ENCODE measurements around the gene BCLAF3.
A peak's percentile ranks its signal among the peaks of the same experiment; 100 is the strongest.

The BCLAF3 gene

DNA sequence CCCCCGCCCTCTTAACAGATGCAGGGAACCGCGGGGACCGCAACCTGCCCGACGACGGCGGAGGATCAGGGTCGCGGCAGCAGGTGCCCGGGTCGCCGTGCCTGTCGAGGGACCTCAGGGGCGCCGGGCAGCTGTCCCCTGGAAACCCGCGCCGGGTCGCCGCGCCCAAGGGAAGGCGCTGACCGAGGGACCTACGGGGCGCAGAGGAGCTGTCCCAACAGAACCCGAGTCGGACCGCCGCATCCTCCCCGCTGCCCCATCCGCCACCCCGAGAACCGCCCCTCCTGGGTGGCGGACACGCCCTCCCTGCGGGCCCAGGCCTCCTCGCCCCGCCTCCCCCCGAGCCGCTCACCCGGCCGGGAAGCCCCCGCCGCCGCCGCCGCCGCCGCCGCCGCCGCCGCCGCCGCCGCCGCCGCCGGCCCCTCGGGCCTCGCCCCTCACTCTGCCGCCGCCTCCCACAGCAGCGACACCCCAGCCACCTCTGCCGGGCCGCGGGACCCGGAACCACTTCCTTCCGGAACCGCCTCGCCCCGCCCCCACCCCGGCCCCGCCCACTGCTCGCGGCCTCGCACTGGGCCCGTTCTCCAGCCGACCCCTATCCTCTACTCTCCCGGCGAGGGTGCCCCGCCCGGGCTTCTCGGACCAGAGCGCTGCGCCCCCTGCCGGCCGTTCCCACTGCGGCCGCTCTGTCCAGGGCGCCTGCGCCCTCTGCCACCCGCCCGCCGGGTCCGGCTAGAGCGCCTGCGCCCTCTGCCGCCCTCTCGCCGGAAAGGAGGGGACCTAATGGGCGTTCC, at the start of gene BCLAF3:
Gene BCLAF3, minus strand, starts transcription at position 506 of the 794 bp plus-strand sequence. CDS start 20,797 bp downstream, outside the sequence.
- DNase-seq = peak; percentile 75 to 81

GRCh38 chrX:20038966-20039365, 48.1 kb upstream of the BCLAF3 start:
- no peak for DNase-seq

DNA sequence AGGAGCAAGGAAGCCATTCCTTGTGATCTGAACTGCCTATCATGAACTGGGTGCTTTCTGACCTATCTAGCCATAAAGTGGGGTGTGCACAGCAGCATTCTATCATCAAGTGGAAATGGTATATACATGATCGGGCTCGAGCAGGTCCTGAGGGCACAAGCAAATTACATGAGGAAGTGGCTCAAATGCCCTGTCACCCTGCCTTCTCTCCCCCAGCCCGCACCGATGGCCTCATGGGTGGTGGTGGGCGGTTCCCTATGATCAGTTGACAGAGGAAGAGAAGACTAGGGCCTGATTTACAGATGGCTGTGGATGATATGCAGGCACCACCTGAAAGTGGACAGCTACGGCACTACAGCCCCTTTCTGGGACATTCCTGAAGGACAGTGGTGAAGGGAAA, 46.3 kb upstream of the BCLAF3 start:
- DNase-seq = no peak

- DNase-seq = no peak
Measured at GRCh38 chrX:20032201-20032600, 41.3 kb upstream of the BCLAF3 start.

- no peak for DNase-seq
Measured at GRCh38 chrX:20029728-20030127, 38.9 kb upstream of the BCLAF3 start.

DNA sequence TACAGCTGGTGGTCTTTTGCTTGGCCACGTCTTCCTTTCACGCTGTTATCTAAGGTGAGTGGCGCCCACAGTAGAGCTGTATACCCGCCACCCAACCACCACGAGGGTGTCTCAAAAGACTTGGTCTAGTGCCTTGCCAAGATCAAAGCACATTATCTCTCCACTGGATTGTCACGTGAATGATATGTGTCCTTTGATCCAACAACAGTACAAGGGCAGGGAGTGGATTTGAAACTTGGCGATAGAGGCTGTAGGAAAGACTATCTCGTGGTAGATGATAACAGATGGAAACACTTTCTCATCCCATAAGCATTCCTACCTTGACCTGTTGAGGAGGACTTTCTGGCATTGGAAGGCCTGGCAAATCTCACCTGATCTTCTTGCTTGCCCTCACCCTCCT, 37.7 kb upstream of the BCLAF3 start:
- no peak for DNase-seq

GRCh38 chrX:20026278-20026677, 35.4 kb upstream of the BCLAF3 start:
- DNase-seq = no peak

- DNase-seq = no peak
Measured at GRCh38 chrX:20019672-20020365, 29.0 kb upstream of the BCLAF3 start.

DNA sequence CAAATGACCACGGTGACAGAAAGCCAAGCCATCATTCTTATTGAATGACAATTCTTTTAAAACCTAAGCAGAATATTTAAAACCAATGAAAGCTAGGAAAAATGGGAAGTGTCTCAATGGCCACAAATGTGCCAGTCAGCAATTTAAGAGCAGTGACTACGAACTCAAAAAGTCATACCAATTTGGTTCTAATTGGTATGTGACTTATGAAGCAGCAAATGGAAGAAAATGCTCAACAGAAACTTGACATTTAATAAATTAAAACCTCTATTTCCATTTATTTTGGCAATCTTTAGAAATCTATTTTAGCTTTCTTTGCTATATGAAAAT, 25.7 kb upstream of the BCLAF3 start:
- no peak for DNase-seq

DNA sequence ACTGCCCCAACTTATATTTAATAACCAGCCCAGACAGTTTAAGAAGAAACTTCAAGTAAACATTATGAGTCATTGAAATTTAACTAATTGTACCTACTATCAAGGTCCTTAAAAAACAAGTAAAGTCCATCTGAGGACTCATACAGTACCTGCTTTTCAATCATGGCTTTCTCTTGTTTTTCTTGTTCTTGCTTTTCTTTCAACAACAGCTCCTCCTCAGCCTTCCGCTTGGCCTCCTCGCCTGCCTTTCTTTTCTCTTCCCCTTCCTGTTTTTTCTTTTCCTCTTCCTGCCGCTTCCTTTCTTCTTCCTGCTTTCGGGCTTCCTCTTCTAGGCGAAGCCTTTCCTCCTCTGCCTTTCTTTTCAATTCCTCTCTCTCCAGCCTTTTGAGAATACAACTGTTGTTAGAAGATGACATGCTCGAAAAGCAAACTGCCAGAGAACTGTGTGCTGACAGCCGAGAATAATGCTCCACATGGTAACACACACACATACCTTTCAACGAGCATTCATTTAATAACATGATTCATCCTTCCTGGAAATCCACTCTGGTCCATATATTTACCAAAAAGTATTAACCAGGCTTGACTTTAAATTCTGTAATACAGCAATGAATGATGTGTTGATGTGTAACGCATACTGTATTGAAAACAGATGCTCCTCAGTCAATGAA, 25.2 kb upstream of the BCLAF3 start:
- no peak for DNase-seq

DNA sequence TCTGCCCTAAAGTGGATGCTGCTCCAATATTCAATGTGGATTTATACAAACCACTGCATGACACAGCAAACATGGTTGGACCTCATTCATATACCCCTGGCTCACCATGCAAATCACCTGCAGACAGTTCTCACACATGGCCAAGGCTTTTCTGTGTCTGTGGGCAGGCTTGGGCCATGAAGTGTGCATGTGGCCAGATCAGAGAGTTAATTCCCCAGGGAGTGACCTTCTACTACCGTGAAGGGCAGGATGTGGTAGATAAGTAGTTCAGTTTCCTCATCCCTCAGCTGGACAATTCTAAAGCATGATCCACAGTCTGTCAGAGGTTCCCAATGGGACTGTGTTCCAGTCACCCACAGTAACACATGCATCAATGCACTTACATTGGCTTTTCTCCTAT, 24.6 kb upstream of the BCLAF3 start:
- DNase-seq = no peak

GRCh38 chrX:20011608-20012007, 20.7 kb upstream of the BCLAF3 start:
- DNase-seq = no peak

DNA sequence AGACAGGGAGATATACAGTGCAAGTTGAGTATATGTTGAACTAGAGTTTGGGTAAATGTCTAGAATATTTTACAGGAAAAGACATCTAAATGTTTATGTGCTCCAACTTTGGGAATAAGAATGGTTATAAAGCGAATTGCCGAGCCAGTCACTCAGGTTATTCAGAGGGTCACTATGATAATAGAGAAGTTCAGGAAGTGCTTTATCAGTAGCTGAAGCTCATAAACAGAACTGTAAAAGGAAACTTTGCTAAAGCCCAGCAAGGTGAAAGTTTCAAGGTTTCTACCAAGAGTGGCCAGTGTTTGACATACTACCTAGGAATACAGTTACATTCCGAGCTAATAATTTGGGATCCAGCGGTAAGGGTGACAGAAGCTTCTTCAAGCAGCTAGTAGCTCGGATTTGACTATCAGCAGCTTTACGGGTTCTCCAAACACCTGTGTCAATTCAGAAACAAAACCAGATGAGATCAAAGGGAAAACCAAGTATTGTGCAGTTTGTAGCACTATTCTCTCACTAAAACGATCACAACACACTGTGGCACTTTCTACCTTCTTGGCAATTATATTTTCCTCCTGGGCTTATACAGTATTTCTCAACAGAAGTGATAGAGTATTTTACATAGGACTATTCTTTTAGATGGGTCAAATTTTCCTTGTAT, 17.2 kb upstream of the BCLAF3 start:
- DNase-seq = no peak

DNA sequence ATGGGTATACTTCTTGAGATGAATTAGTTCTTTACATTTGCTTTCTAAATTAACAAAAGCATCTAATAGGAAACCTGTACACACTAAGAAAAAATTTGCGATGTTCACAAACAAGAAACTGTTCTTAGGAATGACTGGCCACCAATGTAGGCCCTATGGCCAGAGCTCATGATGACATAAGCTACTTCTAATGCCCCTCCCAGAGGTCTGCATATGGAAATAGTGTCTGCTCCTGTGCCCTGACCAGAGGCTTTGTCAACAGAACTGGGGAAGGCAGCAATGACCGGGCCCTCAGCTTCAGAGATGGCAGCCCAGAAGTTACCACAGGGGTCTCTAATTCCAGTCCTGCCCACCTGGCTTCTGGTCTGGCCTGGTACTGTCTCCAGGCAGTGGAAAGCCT, 15.0 kb upstream of the BCLAF3 start:
- DNase-seq = no peak

GRCh38 chrX:20001588-20001987, 10.7 kb upstream of the BCLAF3 start:
- DNase-seq = no peak

DNA sequence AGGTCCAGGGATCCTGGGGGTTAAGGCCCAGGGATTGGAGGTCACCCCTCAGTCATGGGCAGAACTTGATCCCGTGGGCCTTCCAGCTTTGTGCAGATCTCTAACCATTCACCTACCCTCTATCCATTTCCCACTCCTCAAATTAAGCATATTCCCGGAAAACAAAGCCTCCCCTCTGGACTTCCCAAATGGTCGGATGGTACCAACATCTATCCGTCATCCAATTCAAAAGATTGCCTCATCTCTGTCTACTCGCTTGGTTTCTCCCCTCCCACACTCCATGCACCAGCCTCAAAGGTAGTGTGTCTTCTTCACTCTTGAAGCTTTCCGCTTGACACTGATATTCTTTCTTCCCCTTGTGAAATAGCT, 473 bp upstream of the BCLAF3 start:
- DNase-seq = no peak

- DNase-seq = no peak
Measured at GRCh38 chrX:19990151-19990555, 708 bp downstream of the BCLAF3 start.

DNA sequence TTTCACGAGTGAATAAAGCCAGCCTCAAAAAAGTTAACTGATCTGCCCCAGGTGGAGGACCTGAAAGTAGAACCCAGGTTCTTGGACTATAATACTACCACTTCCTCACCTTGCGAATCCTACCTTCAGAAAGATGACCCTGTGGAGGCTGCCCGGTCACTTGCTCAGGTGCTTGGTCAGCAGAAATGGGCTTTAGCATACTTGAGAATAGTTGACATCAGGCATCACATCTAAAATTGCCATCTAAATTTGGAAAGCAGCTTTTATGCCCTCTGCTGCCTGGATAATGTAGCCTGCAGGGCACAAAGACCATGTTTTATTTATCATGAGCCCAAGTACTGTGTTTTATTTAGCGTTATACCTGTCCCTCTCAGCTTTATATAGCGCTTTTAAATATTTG, 3.0 kb downstream of the BCLAF3 start:
- no peak for DNase-seq

GRCh38 chrX:19986531-19986930, 4.3 kb downstream of the BCLAF3 start:
- no peak for DNase-seq

DNA sequence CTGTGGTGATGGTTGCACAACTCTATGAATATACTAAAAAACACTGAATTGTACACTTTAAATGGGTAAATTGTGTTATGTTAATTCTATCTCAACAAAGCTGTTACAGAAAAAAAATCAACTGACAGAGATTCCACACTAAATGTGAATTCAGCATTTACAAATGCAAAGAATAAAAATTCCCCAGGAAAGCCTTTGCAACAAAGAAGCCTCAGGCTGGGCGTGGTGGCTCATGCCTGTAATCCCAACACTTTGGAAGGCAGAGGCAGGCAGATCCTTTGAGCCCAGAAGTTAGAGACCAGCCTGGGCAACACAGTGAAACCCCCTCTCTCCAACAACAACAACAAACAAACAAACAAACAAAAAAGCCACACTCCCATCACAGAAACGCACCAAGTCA, 8.9 kb downstream of the BCLAF3 start:
- no peak for DNase-seq

- DNase-seq = no peak
Measured at GRCh38 chrX:19975845-19976244, 15.0 kb downstream of the BCLAF3 start.

GRCh38 chrX:19972984-19973383, 17.9 kb downstream of the BCLAF3 start:
- no peak for DNase-seq

DNA sequence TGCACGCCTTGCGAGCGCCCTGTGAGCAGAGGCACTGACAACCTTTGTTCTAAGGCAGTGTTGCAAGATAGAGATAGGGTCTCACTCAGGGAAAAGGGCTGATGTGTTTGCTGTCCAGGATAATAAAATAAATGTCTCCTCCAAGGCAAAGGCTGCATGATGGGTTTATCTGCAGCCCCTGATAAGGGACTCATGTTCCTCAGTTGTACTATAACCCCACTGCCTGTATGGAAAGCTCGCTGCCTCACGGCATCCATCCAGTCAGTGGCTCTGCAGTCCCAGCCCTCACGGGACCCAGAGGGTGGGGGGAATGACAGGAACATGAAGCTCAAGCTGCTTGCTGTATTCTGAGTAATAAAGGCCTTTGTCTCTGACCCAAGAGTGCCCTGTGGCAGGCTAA, 22.6 kb downstream of the BCLAF3 start:
- no peak for DNase-seq

GRCh38 chrX:19966056-19966455, 24.8 kb downstream of the BCLAF3 start:
- DNase-seq = no peak

All from hippocampal formation (tissue), 2 donors.